HCT116 (cell line): ENCODE measurements around the gene FGFBP2. TPM values are rescaled to one million over a fixed set of nuclear protein-coding genes. Genes with fewer than 3 reads are reported as not detected.

Experiments used
- ATAC-seq: fragments of 200-7000 bp; cut with Tn5 transposase; 2 replicates; pipeline ENCODE4 v1.9.1; 2020; ENCODE audit warnings: mild to moderate bottlenecking, moderate library complexity
- BruUV-seq: library from RNA; stranded (reverse); fragments of 400-500 nt; replicated peaks from 2 replicates; lab custom pipeline; 2021; lab: Mats Ljungman, UMichigan
- CTCF ChIA-PET: fragments of 300-600 bp; sonication (Branson Sonifier 250); formaldehyde crosslinking; loops from one replicate; lab custom pipeline; 2021; ENCODE audit warnings: antibody characterized with exemption; lab: Charles Lee
- POLR2A ChIA-PET: fragments of 300-600, 350-600 bp; sonication (Branson Sonifier 250); formaldehyde crosslinking; loops from one replicate; lab custom pipeline; 2021; ENCODE audit warnings: antibody characterized with exemption; lab: Charles Lee
- RAD21 ChIA-PET, 2 experiments: fragments of 300-600 bp; sonication (Branson Sonifier 250); formaldehyde crosslinking; loops; one replicate each; lab custom pipeline; 2023; ENCODE audit warnings: low total read pairs in 2 of 2; ENCODE audit not compliant: uncharacterized antibody in 2 of 2, unreplicated experiment in 2 of 2, low non-redundant PET in 1 of 2; lab: Charles Lee
- DNase-seq: peaks from one replicate; pipeline ENCODE4 v3.0.0-alpha.2; 2010; ENCODE audit warnings: low read depth, low spot score
- H2AFZ ChIP-seq: fragments of 200-600 bp; shearing (Covaris generic), sonication (generic); 2 replicates; pipeline ENCODE4 v1.6.1; 2017; ENCODE audit warnings: low read depth, mixed run types, mixed read lengths, antibody characterized with exemption, low read length; ENCODE audit not compliant: poor library complexity, severe bottlenecking
- H3K27ac ChIP-seq: 2 replicates; pipeline ENCODE4 v1.5.1; 2012; ENCODE audit warnings: low read depth, low read length
- H3K27me3 ChIP-seq: fragments of 200-600 bp; sonication (generic); 2 replicates; pipeline ENCODE4 v1.6.1; 2016; ENCODE audit warnings: mixed run types, low read length, mixed read lengths; ENCODE audit not compliant: insufficient read depth
- H3K36me3 ChIP-seq, 2 experiments: fragments of 200-500 bp in 1 of 2; fragments of 200-600 bp in 1 of 2; sonication (Bioruptor generic) in 1 of 2; sonication (generic) in 1 of 2; 2 replicates each; pipeline versions ENCODE4 v1.5.1 to v1.6.1; 2014 to 2016; ENCODE audit warnings: low read length in 2 of 2, inconsistent platforms in 1 of 2, mixed read lengths in 1 of 2, mixed run types in 1 of 2; ENCODE audit not compliant: insufficient read depth in 2 of 2, control insufficient read depth in 1 of 2
- H3K4me1 ChIP-seq, 2 experiments: fragments of 200-600 bp in 1 of 2; sonication (generic) in 1 of 2; 2 replicates each; pipeline versions ENCODE4 v1.5.1 to v1.6.1; 2012 to 2017; ENCODE audit warnings: low read length in 2 of 2, inconsistent platforms in 1 of 2, mild to moderate bottlenecking in 1 of 2, mixed read lengths in 1 of 2, mixed run types in 1 of 2, moderate library complexity in 1 of 2; ENCODE audit not compliant: insufficient read depth in 2 of 2, control insufficient read depth in 1 of 2
- H3K4me2 ChIP-seq: fragments of 200-600 bp; sonication (generic); 2 replicates; pipeline ENCODE4 v1.6.1; 2017; ENCODE audit warnings: mixed run types, low read length, mixed read lengths
- H3K4me3 ChIP-seq, 2 experiments: fragments of 200-600 bp in 1 of 2; sonication (generic) in 1 of 2; replicated peaks in 1 of 2; 2 replicates each; pipeline ENCODE4 v1.5.1; 2011 to 2016; ENCODE audit warnings: low read length in 2 of 2, control low read depth in 1 of 2, low read depth in 1 of 2, mild to moderate bottlenecking in 1 of 2, mixed read lengths in 1 of 2, mixed run types in 1 of 2
- H3K79me2 ChIP-seq: fragments of 200-600 bp; sonication (generic); 2 replicates; pipeline ENCODE4 v1.6.1; 2017; ENCODE audit warnings: mild to moderate bottlenecking, mixed run types, low read length, moderate library complexity, mixed read lengths; ENCODE audit not compliant: insufficient read depth
- H3K9ac ChIP-seq: fragments of 200-600 bp; sonication (generic); 2 replicates; pipeline ENCODE4 v1.6.1; 2016; ENCODE audit warnings: low read length, mixed read lengths
- H3K9me2 ChIP-seq: fragments of 200-600 bp; sonication (generic), shearing (Covaris generic); 2 replicates; pipeline ENCODE4 v1.6.1; 2017; ENCODE audit warnings: mixed run types, mild to moderate bottlenecking, moderate library complexity; ENCODE audit not compliant: insufficient read depth
- H3K9me3 ChIP-seq, 2 experiments: fragments of 200-500 bp in 1 of 2; fragments of 200-600 bp in 1 of 2; sonication (Bioruptor generic) in 1 of 2; sonication (generic) in 1 of 2; 2 replicates each; pipeline ENCODE4 v1.6.1; 2014 to 2017; ENCODE audit warnings: low read length in 2 of 2, mixed read lengths in 2 of 2, inconsistent platforms in 1 of 2, low read depth in 1 of 2, mild to moderate bottlenecking in 1 of 2, mixed run types in 1 of 2, moderate library complexity in 1 of 2; ENCODE audit not compliant: control insufficient read depth in 1 of 2, insufficient read depth in 1 of 2
- H4K20me1 ChIP-seq: fragments of 200-600 bp; sonication (generic), shearing (Covaris generic); 2 replicates; pipeline ENCODE4 v1.6.1; 2017; ENCODE audit warnings: mixed run types, mild to moderate bottlenecking, moderate library complexity; ENCODE audit not compliant: insufficient read depth
- ATF3 ChIP-seq: IDR thresholded peaks from 2 replicates; pipeline ENCODE4 v1.6.1; 2012
- CBX3 ChIP-seq: IDR thresholded peaks from 2 replicates; pipeline ENCODE4 v1.6.1; 2012; ENCODE audit warnings: low read depth
- CEBPB ChIP-seq: IDR thresholded peaks from 2 replicates; pipeline ENCODE4 v1.6.1; 2012; ENCODE audit warnings: low read depth
- EZH2 ChIP-seq: fragments of 200-600 bp; sonication (generic); IDR thresholded peaks from 2 replicates; pipeline ENCODE4 v1.6.1; 2017; ENCODE audit warnings: antibody characterized with exemption, mixed run types
- FOSL1 ChIP-seq: IDR thresholded peaks from 2 replicates; pipeline ENCODE4 v1.6.1; 2012; ENCODE audit warnings: low read depth
- JUND ChIP-seq: IDR thresholded peaks from 2 replicates; pipeline ENCODE4 v1.6.1; 2012
- MAX ChIP-seq: IDR thresholded peaks from 2 replicates; pipeline ENCODE4 v1.6.1; 2012
- POLR2A ChIP-seq: IDR thresholded peaks from 2 replicates; pipeline ENCODE4 v1.7.0; 2011; ENCODE audit warnings: borderline replicate concordance; ENCODE audit not compliant: insufficient read depth, insufficient read length; ENCODE audit errors: extremely low read depth
- SIN3A ChIP-seq: IDR thresholded peaks from 2 replicates; pipeline ENCODE4 v1.6.1; 2012; ENCODE audit warnings: low read depth
- TCF7L2 ChIP-seq: IDR thresholded peaks from 2 replicates; pipeline ENCODE4 v1.7.0; 2011; ENCODE audit warnings: borderline replicate concordance, inconsistent platforms; ENCODE audit not compliant: insufficient read depth, insufficient read length; ENCODE audit errors: extremely low read depth
- YY1 ChIP-seq: IDR thresholded peaks from 2 replicates; pipeline ENCODE4 v1.6.1; 2011; ENCODE audit warnings: low read length, low read depth, moderate library complexity, mild to moderate bottlenecking; ENCODE audit not compliant: insufficient replicate concordance; ENCODE audit errors: extremely low read depth
- ZFX ChIP-seq: fragments of 450-650 bp; IDR thresholded peaks from 2 replicates; pipeline ENCODE4 v1.6.1; 2017
- intact Hi-C: fragments of 100-400 bp; cut with micrococcal nuclease; formaldehyde crosslinking; loops from 2 replicates; pipeline ENCODE4 v1.10.0; 2022
- total RNA-seq: library from RNA; stranded (reverse); gene quantifications from one replicate; pipeline ENCODE4 v1.2.1, GENCODE V29; 2021; ENCODE audit not compliant: unreplicated experiment

FGFBP2 gene
- total RNA-seq, 1 experiment from 2014 or later = not detected

GRCh38 chr4:15935504-15936402, 27.2 kb downstream of the FGFBP2 start:
- intact Hi-C loops = loop anchor here (5.0 kb wide), 1 partner anchor 43 kb away; no protein-coding TSS in a partner anchor
- no peak overlapping the region for H3K4me2 ChIP-seq

GRCh38 chr4:15934259-15934658, 28.7 kb downstream of the FGFBP2 start:
- H3K4me1 ChIP-seq = peaks cover 11 to 25% of the 10 kb centered on the region in 2 experiments
- no TSS peak for BruUV-seq
- ATAC-seq (no peak), DNase-seq (no peak)
- ChIA-PET CTCF (interaction anchor here (1.1 kb wide), 1 partner anchor 52 kb away, joined by 4 read pairs; no protein-coding TSS in a partner anchor), POLR2A (no interaction called here), RAD21 (no interaction called here)
- H3K4me3 ChIP-seq = no peak overlapping the region
- intact Hi-C loops = no loop called here
- TF ChIP-seq MAX = no peak
- TF ChIP-seq CBX3 = no peak
- TF ChIP-seq ATF3 = no peak
- TF ChIP-seq CEBPB = no peak
- TF ChIP-seq FOSL1 = no peak
- TF ChIP-seq YY1 = no peak
- no peak for TF ChIP-seq POLR2A
- no peak for TF ChIP-seq JUND
- TF ChIP-seq ZFX = no peak
- TF ChIP-seq SIN3A = no peak
- TF ChIP-seq EZH2 = no peak
- no peaks in the 10 kb centered on the region for H3K36me3 ChIP-seq
- H3K4me2 ChIP-seq = no peak overlapping the region
- H3K9me2 ChIP-seq = no peaks in the 10 kb centered on the region
- H4K20me1 ChIP-seq = no peaks in the 10 kb centered on the region
- H3K9me3 ChIP-seq = no peaks in the 10 kb centered on the region
- no peak overlapping the region for H3K9ac ChIP-seq
- H3K27me3 ChIP-seq = no peaks in the 10 kb centered on the region
- no peak overlapping the region for H2AFZ ChIP-seq
- H3K27ac ChIP-seq = no peak overlapping the region
- no peaks in the 10 kb centered on the region for H3K79me2 ChIP-seq

More at GRCh38 chr4:15935504-15936402, 27.2 kb downstream of the FGFBP2 start:
- Histone ChIP-seq H3K27ac (no peak overlapping the region), H3K27me3 (no peaks in the 10 kb centered on the region), H2AFZ (no peak overlapping the region), H3K36me3 (no peaks in the 10 kb centered on the region), H3K4me3 (no peak overlapping the region), H3K9ac (no peak overlapping the region), H4K20me1 (no peaks in the 10 kb centered on the region), H3K9me3 (no peaks in the 10 kb centered on the region), H3K79me2 (no peaks in the 10 kb centered on the region), H3K4me1 (peaks cover 11 to 28% of the 10 kb centered on the region in 2 experiments), H3K9me2 (no peaks in the 10 kb centered on the region)
- DNase-seq (no peak), ATAC-seq (no peak)
- TF ChIP-seq TCF7L2 = no peak
- POLR2A ChIA-PET = no interaction called here
- CTCF ChIA-PET = no interaction called here
- BruUV-seq = no TSS peak
- RAD21 ChIA-PET = no interaction called here
